A673 (cell line): Measurements from ENCODE around the gene GBE1.

Experiments
- EZH2 ChIP-seq: fragments of 200-600 bp; sonication (generic); IDR thresholded peaks from 2 replicates; pipeline ENCODE4 v1.6.1; 2017; ENCODE audit warnings: borderline replicate concordance, low read depth, mild to moderate bottlenecking, mixed read lengths, antibody characterized with exemption, low read length; ENCODE audit not compliant: poor library complexity, severe bottlenecking
- TF ChIP-seq, protein P1 (sequence below): fragments of 300-800, 200-600 bp; sonication (generic); conservative IDR thresholded peaks from 2 replicates; pipeline ENCODE4 v1.5.1; 2017; ENCODE audit warnings: low read depth, mild to moderate bottlenecking, antibody characterized with exemption, low read length, moderate library complexity, mixed read lengths

DNA sequence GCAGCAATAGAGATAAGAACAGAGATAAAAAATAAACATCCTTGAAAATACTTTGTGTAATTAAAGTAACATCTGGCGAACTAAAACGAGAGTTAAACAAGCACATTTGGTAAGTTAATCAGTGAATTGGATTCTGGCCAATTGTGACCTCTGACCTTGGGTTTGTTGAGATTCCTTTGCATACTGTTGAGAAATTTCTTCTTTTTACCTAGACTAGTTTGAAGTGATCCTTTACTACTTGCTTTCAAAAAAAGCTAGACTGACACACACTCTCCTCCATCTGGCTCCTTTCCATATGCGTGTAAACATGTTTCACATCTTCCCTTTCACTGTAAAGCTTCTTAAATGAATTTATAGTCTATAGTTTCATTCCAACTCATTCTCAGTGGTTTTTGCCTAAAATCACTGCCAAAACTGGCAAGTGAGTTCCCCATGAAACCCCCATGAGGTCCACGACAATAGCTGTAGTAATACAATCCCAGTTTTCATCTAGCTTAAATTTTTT is 17.3 kb upstream of the GBE1 start:
- TF ChIP-seq, protein P1, sequence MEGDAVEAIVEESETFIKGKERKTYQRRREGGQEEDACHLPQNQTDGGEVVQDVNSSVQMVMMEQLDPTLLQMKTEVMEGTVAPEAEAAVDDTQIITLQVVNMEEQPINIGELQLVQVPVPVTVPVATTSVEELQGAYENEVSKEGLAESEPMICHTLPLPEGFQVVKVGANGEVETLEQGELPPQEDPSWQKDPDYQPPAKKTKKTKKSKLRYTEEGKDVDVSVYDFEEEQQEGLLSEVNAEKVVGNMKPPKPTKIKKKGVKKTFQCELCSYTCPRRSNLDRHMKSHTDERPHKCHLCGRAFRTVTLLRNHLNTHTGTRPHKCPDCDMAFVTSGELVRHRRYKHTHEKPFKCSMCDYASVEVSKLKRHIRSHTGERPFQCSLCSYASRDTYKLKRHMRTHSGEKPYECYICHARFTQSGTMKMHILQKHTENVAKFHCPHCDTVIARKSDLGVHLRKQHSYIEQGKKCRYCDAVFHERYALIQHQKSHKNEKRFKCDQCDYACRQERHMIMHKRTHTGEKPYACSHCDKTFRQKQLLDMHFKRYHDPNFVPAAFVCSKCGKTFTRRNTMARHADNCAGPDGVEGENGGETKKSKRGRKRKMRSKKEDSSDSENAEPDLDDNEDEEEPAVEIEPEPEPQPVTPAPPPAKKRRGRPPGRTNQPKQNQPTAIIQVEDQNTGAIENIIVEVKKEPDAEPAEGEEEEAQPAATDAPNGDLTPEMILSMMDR, result no peak
- no peak for TF ChIP-seq EZH2
